Activated naive CD8-positive, alpha-beta T cell treated with anti-CD3 and anti-CD28 coated beads, Interleukin-2, amount 50 U/mL, for 16 hours (primary cell): ENCODE measurements around the gene LIPC.

Experiments used
- DNase-seq: peaks from one replicate; pipeline ENCODE4 v3.0.0-alpha.2; 2020; ENCODE audit warnings: low read depth, low spot score

LIPC gene

DNA sequence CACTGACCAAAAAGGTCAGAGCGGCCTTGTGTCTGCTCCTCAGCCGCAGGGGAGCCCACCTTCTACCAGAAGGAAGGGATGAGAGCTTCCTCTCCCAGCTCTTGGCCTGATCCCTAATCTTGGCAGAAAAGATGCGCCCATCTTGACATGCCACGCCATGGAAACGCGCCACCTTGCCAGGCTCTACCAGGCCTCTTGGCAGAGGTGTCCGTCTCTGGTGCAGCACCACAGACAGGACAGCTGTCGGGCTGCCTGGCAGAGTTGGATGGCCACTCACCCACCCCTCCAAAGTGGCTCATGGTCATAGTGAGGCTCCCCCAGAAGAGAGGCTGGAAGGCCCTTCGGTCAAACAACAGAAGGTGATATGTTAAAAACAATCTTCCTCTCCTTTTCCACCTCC is 105.2 kb downstream of the LIPC start:
- no peak for DNase-seq

DNA sequence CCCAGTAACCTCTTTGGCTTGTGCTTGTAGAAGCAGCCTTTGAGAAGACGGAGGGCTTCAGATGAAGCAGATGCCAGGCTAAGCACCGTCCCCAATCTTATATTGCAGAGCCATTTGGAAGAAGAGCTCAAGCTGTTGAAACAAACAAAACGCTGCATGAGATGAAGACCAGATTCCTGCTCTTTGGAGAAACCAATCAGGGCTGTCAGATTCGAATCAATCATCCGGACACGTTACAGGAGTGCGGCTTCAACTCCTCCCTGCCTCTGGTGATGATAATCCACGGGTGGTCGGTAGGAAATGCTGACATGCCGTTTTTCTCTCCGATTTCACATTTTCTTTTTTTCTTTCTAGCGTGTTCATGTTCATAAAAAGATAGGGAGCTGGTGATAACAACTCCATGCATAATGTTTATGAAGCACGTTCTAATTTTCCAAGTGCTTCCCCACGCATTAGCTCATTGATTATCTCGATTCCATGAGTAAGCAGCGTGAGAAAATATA is 106.5 kb downstream of the LIPC start:
- DNase-seq, result no peak

DNA sequence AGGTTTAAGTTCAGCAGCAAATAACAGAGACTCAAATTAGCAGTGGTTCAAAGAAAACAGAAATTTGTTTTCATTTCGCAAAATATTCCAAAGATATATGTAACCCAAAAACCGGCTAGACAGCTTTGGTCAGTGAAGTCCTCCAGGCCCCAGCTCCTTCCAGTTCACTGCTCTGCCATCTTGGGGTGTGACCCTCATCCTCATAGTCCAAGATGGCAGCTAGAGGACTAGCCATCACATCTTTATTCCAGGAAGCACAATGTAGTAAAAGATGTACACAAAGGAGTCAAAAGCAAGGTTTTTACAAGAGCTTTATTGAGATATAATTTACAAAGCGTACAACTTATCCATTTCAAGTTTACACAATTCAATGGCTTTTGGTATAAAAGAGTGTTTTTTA is 107.1 kb downstream of the LIPC start:
- no peak for DNase-seq

DNA sequence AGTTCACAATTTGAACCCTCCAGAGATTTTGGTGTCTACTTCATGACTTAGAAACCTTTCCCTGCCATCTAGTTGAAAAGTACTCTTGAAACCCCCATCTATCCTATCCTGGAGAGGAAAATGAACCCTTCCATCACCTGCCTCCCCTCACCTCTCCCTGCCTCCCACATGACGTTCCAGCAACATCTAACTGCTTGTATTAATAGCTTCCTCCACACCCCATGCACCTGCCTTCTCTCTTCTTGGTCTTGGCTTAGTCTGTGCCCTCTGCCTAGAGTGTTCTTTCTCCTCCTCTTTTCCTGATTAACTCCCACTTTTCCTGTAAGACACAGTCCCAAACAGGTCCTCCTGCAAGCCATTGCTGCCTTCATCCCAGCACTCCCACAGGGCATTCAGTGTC is 107.8 kb downstream of the LIPC start:
- no peak for DNase-seq

DNA sequence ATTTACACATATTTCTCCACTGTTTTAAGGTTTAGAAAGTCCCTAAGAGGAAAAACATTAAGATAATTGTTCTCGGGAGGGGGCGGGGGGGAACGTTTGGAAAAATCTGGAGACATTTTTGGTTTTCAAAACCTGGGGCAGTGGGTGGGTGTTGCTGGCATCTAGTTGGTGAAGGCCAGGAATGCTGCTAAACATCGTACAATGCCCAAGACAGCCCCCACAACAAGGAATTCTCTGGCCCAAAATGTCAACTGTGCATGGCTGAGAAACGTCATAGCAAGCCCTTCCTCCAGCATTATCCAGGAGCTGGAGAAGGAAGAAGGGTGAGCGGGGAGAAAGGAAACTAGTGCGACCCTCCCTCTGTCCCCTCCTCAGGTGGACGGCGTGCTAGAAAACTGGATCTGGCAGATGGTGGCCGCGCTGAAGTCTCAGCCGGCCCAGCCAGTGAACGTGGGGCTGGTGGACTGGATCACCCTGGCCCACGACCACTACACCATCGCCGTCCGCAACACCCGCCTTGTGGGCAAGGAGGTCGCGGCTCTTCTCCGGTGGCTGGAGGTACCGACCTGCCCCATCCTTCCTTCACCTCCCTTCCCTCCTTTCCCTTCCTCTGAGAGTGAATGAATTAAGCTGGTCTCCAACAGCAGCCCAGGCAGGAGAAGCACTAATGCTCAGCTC is 109.8 kb downstream of the LIPC start:
- no peak for DNase-seq

DNA sequence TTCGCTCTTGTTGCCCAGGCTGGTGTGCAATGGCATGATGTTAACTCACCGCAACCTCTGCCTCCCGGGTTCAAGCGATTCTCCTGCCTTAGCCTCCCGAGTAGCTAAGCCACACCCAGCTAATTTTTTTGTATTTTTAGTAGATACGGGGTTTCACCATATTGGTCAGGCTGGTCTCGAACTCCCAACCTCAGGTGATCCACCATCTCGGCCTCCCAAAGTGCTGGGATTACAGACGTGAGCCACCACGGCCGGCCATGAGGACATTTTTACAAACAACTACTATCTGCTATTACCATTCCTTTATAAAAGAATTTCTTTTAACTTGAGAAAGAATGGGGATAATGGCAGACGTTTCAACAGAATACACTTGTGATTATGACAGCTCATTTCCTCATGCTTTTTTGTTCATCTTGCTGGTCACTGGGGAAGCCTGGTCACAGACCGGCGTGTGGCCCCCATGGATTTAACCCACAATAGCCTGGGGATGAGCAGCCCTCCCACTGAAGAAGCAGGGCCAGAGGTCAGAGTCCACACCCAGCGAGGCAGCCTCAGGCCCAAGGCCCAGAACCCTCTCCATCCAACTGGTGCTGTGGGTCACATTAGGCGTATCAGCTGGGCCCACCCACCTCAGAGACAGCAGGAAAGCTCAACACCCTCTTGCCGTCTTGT is 112.0 kb downstream of the LIPC start:
- DNase-seq, result no peak

DNA sequence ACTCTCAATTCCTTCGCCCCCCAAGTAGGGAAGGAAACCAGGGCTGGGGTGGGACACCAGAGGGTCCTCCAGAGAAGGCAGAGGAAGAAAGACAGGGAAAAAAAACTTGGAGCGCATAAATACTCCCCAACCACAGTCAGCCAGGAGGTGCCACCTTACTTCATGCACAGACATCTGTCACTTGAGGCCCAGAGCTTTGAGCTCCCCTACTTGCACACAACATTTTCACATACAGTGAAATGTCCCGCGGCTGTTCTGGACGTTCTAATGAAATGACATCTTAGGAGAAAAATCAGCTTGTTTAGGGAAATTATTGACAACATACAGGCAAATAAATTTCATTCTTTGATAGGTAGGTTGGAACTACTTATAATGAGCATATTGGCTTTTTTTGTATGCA is 113.0 kb downstream of the LIPC start:
- DNase-seq, result no peak

DNA sequence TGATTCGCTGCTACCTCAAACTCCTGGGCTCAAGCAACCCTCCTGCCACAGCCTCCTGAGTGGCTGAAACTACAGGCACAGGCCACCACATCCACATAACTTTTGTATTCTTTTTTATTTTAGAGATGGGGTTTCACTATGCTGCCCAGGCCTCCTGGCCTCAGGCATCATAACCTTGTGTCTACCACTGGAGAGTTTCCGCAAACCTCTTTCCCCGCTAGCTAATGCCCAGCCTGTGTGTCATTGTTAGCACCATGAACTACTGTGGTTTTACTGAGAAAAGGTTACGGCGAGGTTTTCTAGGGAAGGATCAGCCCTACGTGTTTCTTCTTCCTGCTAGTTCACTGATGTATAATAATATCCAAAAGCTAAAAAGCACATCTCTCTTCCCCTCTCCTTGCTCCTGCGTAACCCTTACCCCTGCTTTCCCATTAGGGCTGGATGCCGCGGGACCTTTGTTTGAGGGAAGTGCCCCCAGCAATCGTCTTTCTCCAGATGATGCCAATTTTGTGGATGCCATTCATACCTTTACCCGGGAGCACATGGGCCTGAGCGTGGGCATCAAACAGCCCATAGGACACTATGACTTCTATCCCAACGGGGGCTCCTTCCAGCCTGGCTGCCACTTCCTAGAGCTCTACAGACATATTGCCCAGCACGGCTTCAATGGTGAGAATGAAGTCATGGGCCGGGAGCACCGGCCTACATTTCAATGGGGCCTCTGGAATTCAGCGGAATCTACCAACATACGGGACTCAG is 113.7 kb downstream of the LIPC start:
- DNase-seq, result no peak

DNA sequence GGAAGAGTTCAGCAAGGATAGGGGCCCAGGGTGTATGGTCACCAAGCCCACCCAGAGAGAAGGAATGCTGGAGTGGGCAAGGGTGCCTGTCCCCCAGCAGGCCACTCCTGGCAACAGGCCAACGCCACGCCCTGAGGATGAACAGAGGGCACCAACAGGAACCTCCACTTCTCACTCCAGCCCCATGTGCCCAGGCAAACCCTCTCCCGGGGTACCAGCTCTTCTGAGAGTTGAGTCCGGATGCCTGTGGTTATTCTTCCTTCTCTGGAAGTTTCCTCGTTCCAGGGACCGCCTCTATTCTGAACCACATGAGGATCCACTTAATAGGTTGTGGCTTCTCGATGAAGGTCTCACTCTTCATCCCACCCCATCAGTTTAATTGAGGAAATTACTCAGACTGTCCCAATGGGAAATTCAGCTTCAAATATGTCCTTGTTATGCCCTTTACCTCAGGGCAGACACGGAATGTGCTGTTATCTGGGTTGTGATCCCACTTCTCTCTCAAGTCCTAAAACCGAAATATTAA is 114.3 kb downstream of the LIPC start:
- DNase-seq, result no peak

DNA sequence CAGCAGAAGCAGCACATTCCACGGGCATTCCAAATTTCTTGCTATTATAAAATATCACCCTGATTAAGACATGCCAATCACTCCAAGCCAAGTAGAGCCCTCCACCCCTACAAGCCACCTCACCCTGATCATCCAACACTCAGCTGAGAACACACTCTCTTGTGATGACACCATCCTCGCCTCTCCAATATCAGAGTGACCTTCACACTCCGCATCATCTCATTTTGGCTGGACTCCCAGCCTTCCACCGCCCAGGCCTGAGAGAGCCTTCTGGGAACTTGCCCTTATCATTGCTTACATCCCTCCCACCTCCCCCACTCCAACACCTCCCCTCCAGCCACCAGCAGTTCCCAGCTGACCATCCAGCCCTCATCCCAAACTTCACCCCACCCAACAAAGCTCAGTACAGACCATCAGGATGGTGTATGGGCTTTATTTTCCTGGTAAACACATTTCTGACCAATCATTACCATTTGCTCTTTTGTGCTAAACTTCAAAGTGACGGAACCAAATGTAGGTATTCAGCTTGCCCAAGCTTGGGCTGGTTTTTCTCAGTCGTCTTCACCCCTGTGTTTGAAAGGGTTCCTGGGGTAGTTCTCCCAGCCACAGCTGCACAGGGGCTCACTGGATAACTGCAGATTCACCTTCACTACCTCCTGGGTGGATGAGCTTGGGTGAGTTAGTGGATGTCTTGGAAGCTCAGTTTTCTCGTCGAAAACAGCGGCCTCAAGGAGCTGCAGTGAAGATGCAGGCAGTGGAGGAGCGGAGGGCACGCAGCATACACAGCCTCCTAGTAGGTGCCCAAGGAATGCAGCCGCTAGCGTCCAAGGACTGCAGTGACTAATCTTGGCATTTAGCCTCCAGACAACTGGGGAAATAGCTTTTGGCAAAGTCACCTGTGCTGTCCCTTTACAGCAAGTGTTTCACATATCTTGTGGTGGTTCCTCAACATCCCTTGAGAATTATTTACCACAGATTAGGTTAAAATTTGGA is 115.1 kb downstream of the LIPC start:
- DNase-seq, result no peak

DNA sequence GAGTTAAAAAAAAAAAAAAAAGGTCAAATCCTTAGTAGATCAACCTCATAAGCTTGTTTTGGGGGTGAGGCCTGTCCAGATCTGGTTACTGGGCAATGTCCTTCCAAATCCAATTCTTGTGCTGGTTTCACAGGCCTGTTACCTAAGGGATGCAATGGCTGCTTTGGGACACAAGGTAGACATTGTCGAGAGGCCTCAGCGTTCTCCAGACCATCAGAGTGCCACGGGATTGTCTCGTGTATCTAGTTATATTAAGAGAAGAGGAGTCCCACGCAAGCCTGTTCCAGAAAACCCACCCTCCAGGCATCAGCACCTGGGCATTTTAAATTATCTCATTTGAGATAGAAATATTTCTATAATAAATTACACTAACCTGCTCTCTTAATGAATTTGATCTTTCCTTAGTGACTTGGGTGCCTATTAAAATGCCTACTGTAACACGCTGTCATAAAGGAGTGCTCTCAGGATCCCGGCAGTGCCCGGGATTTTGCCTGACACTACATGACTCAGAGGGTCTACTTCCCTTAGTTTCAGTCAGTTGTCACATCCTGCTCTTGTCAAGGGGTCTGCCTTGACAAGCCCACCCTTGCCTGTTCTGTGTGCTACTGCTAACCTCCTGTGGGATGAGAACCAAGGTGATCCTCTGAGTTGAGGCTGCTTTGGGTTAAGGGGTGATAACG is 116.0 kb downstream of the LIPC start:
- DNase-seq, result no peak

DNA sequence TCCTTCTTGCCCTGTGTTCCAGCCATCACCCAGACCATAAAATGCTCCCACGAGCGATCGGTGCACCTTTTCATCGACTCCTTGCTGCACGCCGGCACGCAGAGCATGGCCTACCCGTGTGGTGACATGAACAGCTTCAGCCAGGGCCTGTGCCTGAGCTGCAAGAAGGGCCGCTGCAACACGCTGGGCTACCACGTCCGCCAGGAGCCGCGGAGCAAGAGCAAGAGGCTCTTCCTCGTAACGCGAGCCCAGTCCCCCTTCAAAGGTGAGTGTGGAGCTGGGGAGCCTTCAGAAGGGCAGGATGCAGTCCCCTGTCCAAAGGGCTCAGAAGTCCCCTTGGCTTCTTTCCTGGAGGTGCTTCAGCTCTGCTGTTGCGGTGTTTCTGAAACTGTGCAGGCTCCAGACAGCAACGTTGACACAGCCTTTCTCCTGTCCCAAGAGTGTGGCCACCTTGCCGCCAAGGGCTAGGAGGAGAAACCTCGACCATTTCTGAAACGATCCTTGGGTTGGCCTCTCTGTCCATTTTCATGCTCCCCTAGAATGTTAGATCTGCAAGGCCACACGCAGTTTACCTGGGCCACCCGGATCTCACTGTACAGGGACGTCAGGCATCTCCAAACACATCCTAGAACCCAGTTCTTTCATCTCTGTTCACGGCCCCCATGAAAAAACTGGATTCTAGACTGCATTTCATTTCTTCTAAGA is 116.7 kb downstream of the LIPC start:
- no peak for DNase-seq

DNA sequence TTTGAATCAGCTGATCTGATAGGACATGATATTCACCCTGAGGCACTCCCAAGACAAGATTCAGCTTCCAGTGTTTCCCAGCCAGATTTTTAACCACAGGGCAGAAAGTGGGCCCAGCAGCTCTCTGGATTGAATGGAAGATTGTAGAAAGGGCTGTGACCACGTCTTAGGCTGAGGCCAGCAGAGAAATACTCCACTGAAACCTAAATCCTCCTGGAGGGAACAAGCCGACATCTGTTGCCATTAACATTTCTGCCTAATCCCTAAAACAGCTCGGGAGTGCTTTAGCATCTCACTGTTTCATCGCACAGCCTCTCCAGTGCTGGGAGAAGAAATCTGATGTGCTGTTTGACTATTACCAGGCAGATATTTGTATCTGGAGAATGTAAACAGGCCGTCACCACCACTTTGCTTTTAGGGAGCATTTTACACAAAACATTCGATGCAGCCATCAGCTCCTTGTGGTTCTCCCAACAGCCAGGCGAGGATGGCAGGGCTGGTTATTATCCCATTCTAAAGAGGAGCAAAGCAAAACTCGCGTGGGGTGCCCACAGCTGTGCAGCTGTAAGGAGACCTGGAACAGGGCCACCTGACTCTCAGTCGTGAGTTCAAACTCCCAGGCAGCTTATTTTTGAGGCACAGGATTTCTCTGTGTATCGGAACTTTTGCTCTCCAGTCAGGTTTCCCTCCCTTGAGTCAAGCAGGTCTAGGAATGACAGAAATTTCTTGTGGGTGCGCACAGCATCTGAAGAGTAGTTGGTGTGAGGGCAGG is 117.4 kb downstream of the LIPC start:
- no peak for DNase-seq

DNA sequence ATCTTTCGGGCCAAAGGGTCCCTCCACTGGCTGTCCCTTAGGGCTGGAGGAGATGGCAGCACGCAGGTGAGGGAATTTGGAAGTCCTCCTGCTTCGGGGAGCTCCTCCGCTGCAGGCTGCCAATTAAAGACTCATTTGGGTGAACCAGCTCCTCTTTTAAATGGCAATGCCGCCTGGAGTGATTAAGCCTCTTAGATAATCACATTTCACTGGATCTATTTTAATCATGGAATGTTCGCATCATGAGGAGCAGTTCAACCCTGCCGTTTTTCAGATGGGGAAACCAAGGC is 117.9 kb downstream of the LIPC start:
- DNase-seq, result no peak

DNA sequence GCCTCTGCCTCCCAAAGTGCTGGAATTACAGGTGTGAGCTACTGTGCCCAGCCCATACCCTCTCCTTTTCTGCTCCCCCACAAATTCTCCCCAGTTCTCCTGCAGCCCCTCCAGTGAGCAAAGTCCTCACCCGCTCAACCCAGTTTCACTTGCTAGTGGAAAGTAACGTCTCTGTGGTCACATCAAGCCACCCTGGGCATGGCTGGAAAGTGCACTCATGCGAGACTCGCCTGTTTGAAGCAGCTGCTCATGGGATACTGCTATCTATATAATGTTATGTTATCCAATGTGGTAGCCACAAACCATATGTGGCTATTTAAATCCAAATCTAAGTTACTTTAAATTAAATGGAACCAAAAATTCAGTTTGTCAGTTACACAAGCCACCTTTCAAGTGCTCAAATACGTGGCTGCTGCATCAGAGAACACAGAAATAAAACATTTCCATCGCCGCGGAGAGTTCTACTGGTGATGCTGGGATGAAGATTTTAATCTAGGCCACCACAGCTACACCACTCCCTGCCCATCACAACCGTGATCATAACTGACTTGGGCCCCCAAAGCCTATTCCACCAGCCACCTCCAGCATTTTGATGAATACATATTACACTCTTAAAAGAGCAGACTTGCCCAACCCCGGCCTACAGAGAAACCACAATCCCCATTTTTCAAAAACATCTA is 119.4 kb downstream of the LIPC start:
- no peak for DNase-seq

DNA sequence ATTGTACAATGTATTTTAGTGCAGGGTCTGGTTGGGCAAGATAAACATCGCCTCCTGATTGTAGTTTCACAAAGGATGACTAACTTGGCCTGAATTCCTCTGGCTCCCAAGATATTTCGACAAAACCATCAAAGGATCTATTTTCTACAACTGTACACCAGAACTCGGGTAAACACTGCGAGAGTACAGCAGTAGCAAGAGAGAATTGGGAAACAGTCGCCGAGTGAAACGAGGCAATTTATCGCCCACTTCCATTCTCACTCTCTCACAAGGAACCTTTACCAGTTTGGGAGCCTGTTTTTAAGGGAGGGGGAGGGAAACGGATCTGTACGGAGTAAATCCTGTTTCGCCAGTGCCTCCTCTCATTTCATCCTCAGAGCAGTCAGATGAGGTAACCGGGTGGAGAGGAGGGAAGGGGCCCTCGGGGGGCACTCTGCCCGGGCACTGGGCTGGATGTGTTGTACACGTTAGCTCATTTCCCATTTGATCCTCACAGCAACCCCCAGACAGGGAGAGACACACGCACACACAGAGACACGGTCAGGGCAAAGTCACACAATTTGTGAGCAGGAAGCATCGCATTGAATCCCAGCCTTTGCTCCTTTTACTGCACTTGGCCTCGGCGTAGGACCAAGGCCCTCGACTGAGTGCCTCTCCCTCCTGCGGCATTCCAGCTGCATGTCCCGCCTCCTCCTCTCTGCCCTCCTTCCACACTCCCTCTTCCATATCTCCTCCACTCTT is 120.1 kb downstream of the LIPC start:
- DNase-seq, result no peak

DNA sequence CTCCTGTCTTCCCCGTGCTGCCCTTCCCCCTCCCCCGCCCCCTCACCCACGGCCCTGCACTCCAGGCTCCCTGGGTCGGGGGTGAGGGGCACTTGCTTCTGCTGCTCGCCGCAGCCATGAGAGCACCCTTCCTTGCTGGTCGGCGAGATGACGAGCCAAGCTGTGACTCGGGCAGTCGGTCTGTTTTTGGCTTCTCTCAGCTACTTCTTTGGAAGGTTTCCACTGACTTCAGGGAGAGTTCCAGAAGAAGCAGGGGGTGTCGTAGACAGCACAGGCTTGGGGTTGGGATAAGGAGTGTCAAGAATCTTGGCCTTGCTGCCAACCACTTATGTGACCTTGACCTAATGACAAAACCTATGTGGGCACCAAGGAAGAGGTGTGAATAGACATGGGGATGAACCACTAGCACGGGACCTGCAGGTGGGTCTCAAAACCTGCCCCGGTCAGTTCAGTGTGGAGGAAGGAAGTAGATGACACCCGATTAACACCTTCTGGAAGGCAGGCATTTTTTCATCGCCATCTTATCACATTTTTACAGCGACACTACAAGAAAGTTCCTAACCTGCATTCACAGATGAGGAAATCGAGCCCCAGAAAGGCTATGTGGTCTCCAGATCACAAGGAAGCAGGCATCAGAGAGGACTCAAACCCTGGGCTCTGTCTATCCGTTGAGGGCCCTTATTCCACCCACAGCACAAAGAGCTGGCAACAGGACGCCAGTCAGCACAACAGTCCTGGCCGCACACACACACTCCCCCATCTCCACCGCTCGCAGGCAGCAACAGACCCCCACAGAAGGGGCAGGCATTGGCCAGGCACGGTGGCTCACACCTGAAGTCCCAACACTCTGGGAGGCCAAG is 120.9 kb downstream of the LIPC start:
- DNase-seq, result no peak
